ENCODE measurements around the gene TMEM200A.

TMEM200A gene

GRCh38 chr6:130377371-130377770, 11.6 kb downstream of the TMEM200A start:
- DNase-seq (ENCODE audit: low read depth in 2 of 2): no peak

- DNase-seq (ENCODE audit: low read depth in 2 of 2): no peak
Observed at GRCh38 chr6:130377915-130378314, 12.1 kb downstream of the TMEM200A start.

GRCh38 chr6:130379223-130379622, 13.4 kb downstream of the TMEM200A start:
- DNase-seq (ENCODE audit: low read depth in 2 of 2): no peak

GRCh38 chr6:130381012-130381411, 15.2 kb downstream of the TMEM200A start:
- DNase-seq (ENCODE audit: low read depth in 2 of 2): no peak

- DNase-seq (ENCODE audit: low read depth in 2 of 2): no peak
Observed at GRCh38 chr6:130381459-130382380, 15.9 kb downstream of the TMEM200A start.

- DNase-seq (ENCODE audit: low read depth in 2 of 2): no peak
Observed at GRCh38 chr6:130382872-130383490, 17.2 kb downstream of the TMEM200A start.

- DNase-seq (ENCODE audit: low read depth in 2 of 2): no peak
Observed at GRCh38 chr6:130385064-130385695, 19.4 kb downstream of the TMEM200A start.

- DNase-seq (ENCODE audit: low read depth in 2 of 2): no peak
Observed at GRCh38 chr6:130389142-130389541, 23.3 kb downstream of the TMEM200A start.

GRCh38 chr6:130390890-130391289, 25.1 kb downstream of the TMEM200A start:
- DNase-seq (ENCODE audit: low read depth in 2 of 2): no peak

- no peak for DNase-seq (ENCODE audit: low read depth in 2 of 2)
Observed at GRCh38 chr6:130393306-130393705, 27.5 kb downstream of the TMEM200A start.

- DNase-seq (ENCODE audit: low read depth in 2 of 2): no peak
Observed at GRCh38 chr6:130394246-130394645, 28.4 kb downstream of the TMEM200A start.

GRCh38 chr6:130395164-130395563, 29.3 kb downstream of the TMEM200A start:
- no peak for DNase-seq (ENCODE audit: low read depth in 2 of 2)

GRCh38 chr6:130396722-130397121, 30.9 kb downstream of the TMEM200A start:
- no peak for DNase-seq (ENCODE audit: low read depth in 2 of 2)

GRCh38 chr6:130405549-130405948, 39.7 kb downstream of the TMEM200A start:
- DNase-seq (ENCODE audit: low read depth in 2 of 2): no peak

GRCh38 chr6:130407032-130407431, 41.2 kb downstream of the TMEM200A start:
- DNase-seq (ENCODE audit: low read depth in 2 of 2): no peak

GRCh38 chr6:130409418-130410100, 43.7 kb downstream of the TMEM200A start:
- no peak for DNase-seq (ENCODE audit: low read depth in 2 of 2)

GRCh38 chr6:130411481-130411880, 45.7 kb downstream of the TMEM200A start:
- no peak for DNase-seq (ENCODE audit: low read depth in 2 of 2)

- DNase-seq (ENCODE audit: low read depth in 2 of 2): no peak
Observed at GRCh38 chr6:130412556-130413290, 46.9 kb downstream of the TMEM200A start.

- no peak for DNase-seq (ENCODE audit: low read depth in 2 of 2)
Observed at GRCh38 chr6:130417951-130418350, 52.1 kb downstream of the TMEM200A start.

- DNase-seq (ENCODE audit: low read depth in 2 of 2): no peak
Observed at GRCh38 chr6:130420911-130421310, 55.1 kb downstream of the TMEM200A start.

GRCh38 chr6:130421585-130421984, 55.8 kb downstream of the TMEM200A start:
- no peak for DNase-seq (ENCODE audit: low read depth in 2 of 2)

Data from stimulated activated CD8-positive, alpha-beta memory T cell treated with anti-CD3 and anti-CD28 coated beads, Interleukin-2, amount 100 ng/mL, for 48 hours (primary cell).